ENCODE data around the gene CADPS. TPM values are rescaled to one million over a fixed set of nuclear protein-coding genes. Genes with fewer than 3 reads are reported as not detected.

CADPS gene
- total RNA-seq, 1 donor from 2014 or later = not detected

DNA sequence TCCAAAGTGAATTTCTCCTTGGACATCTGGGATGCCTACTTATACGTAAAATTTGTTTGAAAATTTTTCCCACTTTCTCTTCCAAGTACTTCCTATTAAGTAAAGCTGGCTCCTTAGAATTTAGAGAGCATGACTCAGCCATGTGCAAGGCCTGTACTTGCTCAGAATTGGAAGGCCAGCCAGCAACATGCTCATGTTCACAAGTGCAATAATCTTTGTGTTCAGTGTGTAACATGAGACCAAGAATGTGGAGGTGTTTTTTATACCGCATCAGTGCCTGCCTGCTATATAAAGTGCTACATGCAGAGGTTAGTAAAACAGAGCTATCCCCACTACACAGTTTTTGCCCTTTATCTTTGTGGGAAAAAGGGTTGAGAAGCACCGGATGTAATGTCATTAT lies 349.9 kb downstream of the CADPS start:
- Histone ChIP-seq H3K9me3 (no peaks in the 10 kb centered on the region), H3K36me3 (no peaks in the 10 kb centered on the region), H3K4me3 (no peak overlapping the region), H3K27ac (no peak overlapping the region), H3K4me1 (no peaks in the 10 kb centered on the region), H3K27me3 (no peaks in the 10 kb centered on the region)
- intact Hi-C loops (cut with DNase I) = no loop called here
- no peak for DNase-seq (ENCODE audit: low spot score in 2 of 2)
- TF ChIP-seq, protein P1, sequence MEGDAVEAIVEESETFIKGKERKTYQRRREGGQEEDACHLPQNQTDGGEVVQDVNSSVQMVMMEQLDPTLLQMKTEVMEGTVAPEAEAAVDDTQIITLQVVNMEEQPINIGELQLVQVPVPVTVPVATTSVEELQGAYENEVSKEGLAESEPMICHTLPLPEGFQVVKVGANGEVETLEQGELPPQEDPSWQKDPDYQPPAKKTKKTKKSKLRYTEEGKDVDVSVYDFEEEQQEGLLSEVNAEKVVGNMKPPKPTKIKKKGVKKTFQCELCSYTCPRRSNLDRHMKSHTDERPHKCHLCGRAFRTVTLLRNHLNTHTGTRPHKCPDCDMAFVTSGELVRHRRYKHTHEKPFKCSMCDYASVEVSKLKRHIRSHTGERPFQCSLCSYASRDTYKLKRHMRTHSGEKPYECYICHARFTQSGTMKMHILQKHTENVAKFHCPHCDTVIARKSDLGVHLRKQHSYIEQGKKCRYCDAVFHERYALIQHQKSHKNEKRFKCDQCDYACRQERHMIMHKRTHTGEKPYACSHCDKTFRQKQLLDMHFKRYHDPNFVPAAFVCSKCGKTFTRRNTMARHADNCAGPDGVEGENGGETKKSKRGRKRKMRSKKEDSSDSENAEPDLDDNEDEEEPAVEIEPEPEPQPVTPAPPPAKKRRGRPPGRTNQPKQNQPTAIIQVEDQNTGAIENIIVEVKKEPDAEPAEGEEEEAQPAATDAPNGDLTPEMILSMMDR (IDR thresholded peaks at IDR 0.05) = no peak

DNA sequence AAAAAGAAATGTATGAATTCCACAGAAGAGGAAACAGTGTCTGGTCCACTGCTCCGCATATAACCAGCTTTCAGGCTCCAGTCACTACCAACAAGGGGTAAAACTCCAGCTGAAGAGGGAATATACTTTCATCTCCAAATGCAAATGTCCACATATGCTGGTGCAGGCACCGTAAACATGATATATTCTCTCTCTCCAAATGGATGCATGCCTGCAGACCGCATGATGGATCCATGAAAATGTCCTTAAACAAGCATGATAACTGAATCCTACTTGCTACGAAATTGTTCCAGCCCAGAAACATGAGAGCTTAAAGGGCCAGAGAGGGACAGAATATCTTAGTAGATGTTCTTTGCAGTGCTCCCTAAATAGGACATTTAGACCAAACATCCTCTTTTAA lies 351.5 kb downstream of the CADPS start:
- H3K27ac ChIP-seq = no peak overlapping the region
- H3K36me3 ChIP-seq = no peaks in the 10 kb centered on the region
- TF ChIP-seq, protein P1 (IDR thresholded peaks at IDR 0.05) = no peak
- H3K27me3 ChIP-seq = no peaks in the 10 kb centered on the region
- no peak overlapping the region for H3K4me3 ChIP-seq
- intact Hi-C loops (cut with DNase I) = no loop called here
- H3K4me1 ChIP-seq = no peaks in the 10 kb centered on the region
- DNase-seq (ENCODE audit: low spot score in 2 of 2) = no peak
- no peaks in the 10 kb centered on the region for H3K9me3 ChIP-seq

DNA sequence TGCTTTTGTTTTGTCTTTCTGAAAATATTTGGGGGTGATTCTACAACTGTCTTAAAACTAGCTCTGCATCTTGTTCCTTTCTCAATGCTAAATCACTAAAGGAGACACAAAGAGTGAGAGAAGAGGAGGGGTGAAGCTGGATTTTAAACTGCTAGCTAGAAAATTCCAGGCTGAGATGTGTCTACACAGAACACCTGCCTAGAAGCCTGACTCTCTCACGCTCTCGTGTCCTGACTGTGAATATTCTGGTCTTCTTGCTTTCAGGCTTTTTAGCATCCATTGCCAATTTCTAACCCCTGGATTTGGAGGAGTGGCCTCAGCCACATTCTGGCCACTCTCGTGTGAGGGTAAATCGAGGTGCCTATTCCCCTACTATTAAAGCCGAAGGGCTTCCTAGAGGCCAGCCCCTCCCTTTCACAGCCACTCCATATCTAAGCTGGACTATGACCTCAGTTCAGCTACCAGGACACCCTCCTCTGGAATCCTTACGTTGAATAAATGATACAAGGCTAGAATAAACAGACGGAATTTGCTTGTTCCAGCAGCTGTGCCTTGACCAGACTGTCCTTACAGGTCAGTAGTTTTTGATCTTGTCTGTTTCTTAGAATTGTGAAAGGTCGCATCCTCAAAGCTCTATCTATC lies 353.6 kb downstream of the CADPS start:
- Histone ChIP-seq H3K27me3 (no peaks in the 10 kb centered on the region), H3K27ac (no peak overlapping the region), H3K4me1 (no peaks in the 10 kb centered on the region), H3K36me3 (no peaks in the 10 kb centered on the region), H3K9me3 (no peaks in the 10 kb centered on the region), H3K4me3 (no peak overlapping the region)
- DNase-seq (ENCODE audit: low spot score in 2 of 2) = no peak
- intact Hi-C loops (cut with DNase I) = no loop called here
- TF ChIP-seq, protein P1 (IDR thresholded peaks at IDR 0.05) = no peak

DNA sequence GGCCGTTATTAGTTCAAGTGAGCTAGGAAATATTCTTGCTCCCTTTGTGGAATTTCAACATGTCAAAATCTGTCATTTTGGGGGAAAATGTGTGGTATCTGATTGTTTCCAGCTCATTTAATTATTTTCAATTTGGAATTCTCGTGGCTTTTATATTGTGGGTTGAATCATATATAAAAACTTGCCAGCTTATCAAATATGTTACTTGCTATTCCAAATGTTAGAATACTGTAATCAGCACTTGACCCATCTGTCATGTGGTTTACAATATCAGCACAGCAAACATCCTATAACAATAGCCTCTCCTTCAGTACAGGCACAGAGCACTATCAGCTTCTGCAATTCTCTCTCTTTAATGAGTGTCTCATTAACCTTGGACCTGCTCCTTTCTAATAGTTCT lies 371.7 kb downstream of the CADPS start:
- H3K27ac ChIP-seq = no peak overlapping the region

DNA sequence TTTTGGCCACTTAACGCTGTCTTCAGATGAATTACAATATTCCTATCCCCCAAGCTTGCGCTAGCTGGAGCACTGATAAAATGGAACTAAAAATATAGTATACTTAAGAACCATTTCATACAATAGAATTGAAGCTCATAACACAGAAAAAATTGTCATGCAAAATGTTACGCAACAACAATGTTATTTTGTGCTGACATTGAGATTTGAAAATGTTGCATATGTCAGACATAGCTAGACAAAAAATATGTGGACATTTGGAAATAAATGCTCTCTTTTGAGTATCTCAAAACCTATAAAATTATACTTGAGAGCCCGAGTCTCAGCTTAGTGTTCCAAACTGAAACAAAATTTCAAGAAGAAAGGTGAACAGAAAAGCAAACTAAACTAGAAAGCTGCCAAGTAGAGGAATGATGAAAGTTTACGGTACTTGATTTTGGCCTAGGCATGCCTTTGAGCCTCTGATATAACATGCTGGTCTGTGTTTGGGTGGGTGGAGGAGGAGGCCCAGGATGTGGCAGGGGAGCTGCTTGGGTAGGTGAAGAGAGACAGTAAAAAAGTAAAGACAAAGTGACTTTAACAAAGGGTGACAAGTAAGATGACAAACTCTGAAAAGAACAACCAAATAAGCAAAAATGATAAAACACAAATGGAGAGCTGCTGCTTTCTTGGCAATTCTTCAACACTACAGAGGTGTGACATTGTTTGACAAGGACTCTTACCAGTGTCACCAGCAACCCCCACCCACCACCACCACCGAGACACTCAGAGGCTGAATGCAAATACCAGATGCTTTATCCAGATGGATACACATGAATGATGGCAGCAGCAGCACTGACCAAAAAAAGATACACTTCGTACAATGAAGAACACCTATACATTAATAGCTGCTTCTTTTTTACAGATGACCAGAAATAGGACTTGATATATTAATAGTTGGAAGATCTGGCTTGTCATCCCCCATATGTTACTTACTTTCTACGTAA lies 372.6 kb downstream of the CADPS start:
- DNase-seq (ENCODE audit: low spot score in 2 of 2) = no peak
- Histone ChIP-seq H3K9me3 (no peaks in the 10 kb centered on the region), H3K36me3 (no peaks in the 10 kb centered on the region), H3K27ac (no peak overlapping the region), H3K4me3 (no peak overlapping the region), H3K4me1 (no peaks in the 10 kb centered on the region), H3K27me3 (no peaks in the 10 kb centered on the region)
- TF ChIP-seq, protein P1 (IDR thresholded peaks at IDR 0.05) = no peak
- intact Hi-C loops (cut with DNase I) = no loop called here

More for the DNA sequence above, 371.7 kb downstream of the CADPS start:
- H3K4me3 ChIP-seq = no peak overlapping the region
- no peaks in the 10 kb centered on the region for H3K9me3 ChIP-seq
- H3K4me1 ChIP-seq = no peaks in the 10 kb centered on the region
- TF ChIP-seq, protein P1 (IDR thresholded peaks at IDR 0.05) = no peak
- intact Hi-C loops (cut with DNase I) = no loop called here
- H3K36me3 ChIP-seq = no peaks in the 10 kb centered on the region
- H3K27me3 ChIP-seq = no peaks in the 10 kb centered on the region
- no peak for DNase-seq (ENCODE audit: low spot score in 2 of 2)
